NCI-H82 treated with DMSO at 0.1 percent for 48 hours (cell line): ENCODE measurements around the gene MAFG.

Experiments
- DNase-seq: peaks from one replicate; lab custom pipeline; 2025; ENCODE audit not compliant: unreplicated experiment; lab: John Stamatoyannopoulos, UW

Gene MAFG

GRCh38 chr17:81870131-81870980 is 57.2 kb downstream of the MAFG start:
- no peak for DNase-seq

- no peak for DNase-seq
These were observed 58.1 kb downstream of the MAFG start for GRCh38 chr17:81869221-81870130.

GRCh38 chr17:81868674-81869220 is 58.8 kb downstream of the MAFG start:
- no peak for DNase-seq
